Memory B cell (primary cell): ENCODE measurements around the gene MAPK8IP1.

Experiments
- ATAC-seq: fragments of 150-1000 bp; cut with Tn5 transposase; 2 replicates; pipeline ENCODE4 v1.10.0; 2021; ENCODE audit warnings: low read depth, mild to moderate bottlenecking, moderate library complexity
- DNase-seq, 2 donors: peaks; one replicate each; pipeline ENCODE4 v3.0.0; 2022; ENCODE audit warnings: low spot score in 2 of 2
- H3K27ac Mint-ChIP-seq: one replicate; pipeline ENCODE4 v1.8.0; 2022; ENCODE audit warnings: mild to moderate bottlenecking, moderate library complexity, mixed read lengths
- H3K27me3 Mint-ChIP-seq: one replicate; pipeline ENCODE4 v1.8.0; 2022; ENCODE audit warnings: mixed read lengths
- H3K36me3 Mint-ChIP-seq: one replicate; pipeline ENCODE4 v1.8.0; 2022; ENCODE audit warnings: mild to moderate bottlenecking, mixed read lengths
- H3K4me1 Mint-ChIP-seq: one replicate; pipeline ENCODE4 v1.8.0; 2022; ENCODE audit warnings: mixed read lengths
- H3K4me3 Mint-ChIP-seq: one replicate; pipeline ENCODE4 v1.8.0; 2022; ENCODE audit warnings: mild to moderate bottlenecking, moderate library complexity, mixed read lengths
- H3K9me3 Mint-ChIP-seq: one replicate; pipeline ENCODE4 v1.8.0; 2022; ENCODE audit warnings: mixed read lengths

MAPK8IP1 gene

GRCh38 chr11:45926536-45927331 is 41.3 kb downstream of the MAPK8IP1 start:
- DNase-seq (peak in 1 of 2 donors; percentile 9), ATAC-seq (no peak)
- H3K9me3 Mint-ChIP-seq: no peaks in the 10 kb centered on the region
- peaks cover 21% of the 10 kb centered on the region for H3K36me3 Mint-ChIP-seq
- H3K4me3 Mint-ChIP-seq: no peak overlapping the region
- H3K27me3 Mint-ChIP-seq: no peaks in the 10 kb centered on the region
- peak overlapping the region; percentile 9 for H3K27ac Mint-ChIP-seq
- peaks cover 41% of the 10 kb centered on the region for H3K4me1 Mint-ChIP-seq

- Mint-ChIP-seq H3K36me3 (peaks cover 21% of the 10 kb centered on the region), H3K4me3 (no peak overlapping the region), H3K4me1 (peaks cover 47% of the 10 kb centered on the region), H3K27ac (peak overlapping the region; percentile 9), H3K27me3 (no peaks in the 10 kb centered on the region), H3K9me3 (no peaks in the 10 kb centered on the region)
- DNase-seq: no peak
- no peak for ATAC-seq
These were observed 41.9 kb downstream of the MAPK8IP1 start for GRCh38 chr11:45927332-45927683.

- H3K9me3 Mint-ChIP-seq: no peaks in the 10 kb centered on the region
- peaks cover 50% of the 10 kb centered on the region for H3K4me1 Mint-ChIP-seq
- ATAC-seq (no peak), DNase-seq (no peak)
- H3K4me3 Mint-ChIP-seq: no peak overlapping the region
- H3K27ac Mint-ChIP-seq: peak overlapping the region; percentile 9
- H3K36me3 Mint-ChIP-seq: peaks cover 21% of the 10 kb centered on the region
- H3K27me3 Mint-ChIP-seq: no peaks in the 10 kb centered on the region
These were observed 42.4 kb downstream of the MAPK8IP1 start for GRCh38 chr11:45927684-45928413.

GRCh38 chr11:45928535-45929215 is 43.2 kb downstream of the MAPK8IP1 start:
- Mint-ChIP-seq H3K27me3 (no peaks in the 10 kb centered on the region), H3K27ac (peak overlapping the region; percentile 95), H3K36me3 (peaks cover 19% of the 10 kb centered on the region), H3K4me3 (peak overlapping the region; percentile 28), H3K4me1 (peaks cover 55% of the 10 kb centered on the region), H3K9me3 (no peaks in the 10 kb centered on the region)
- DNase-seq (no peak), ATAC-seq (no peak)

- Mint-ChIP-seq H3K27ac (peak overlapping the region; percentile 95), H3K9me3 (no peaks in the 10 kb centered on the region), H3K4me3 (peak overlapping the region; percentile 86), H3K27me3 (no peaks in the 10 kb centered on the region), H3K36me3 (peaks cover 15% of the 10 kb centered on the region), H3K4me1 (peaks cover 54% of the 10 kb centered on the region)
- DNase-seq (no peak), ATAC-seq (no peak)
These were observed 44.1 kb downstream of the MAPK8IP1 start for GRCh38 chr11:45929486-45930030.

- peaks cover 54% of the 10 kb centered on the region for H3K4me1 Mint-ChIP-seq
- ATAC-seq (peak; percentile 88), DNase-seq (peak; percentile 80 to 84)
- no peaks in the 10 kb centered on the region for H3K9me3 Mint-ChIP-seq
- H3K27ac Mint-ChIP-seq: peak overlapping the region; percentile 95
- peak overlapping the region; percentile 86 for H3K4me3 Mint-ChIP-seq
- H3K27me3 Mint-ChIP-seq: no peaks in the 10 kb centered on the region
- peaks cover 12% of the 10 kb centered on the region for H3K36me3 Mint-ChIP-seq
These were observed 44.8 kb downstream of the MAPK8IP1 start for GRCh38 chr11:45930031-45930794.

GRCh38 chr11:45930951-45931570 is 45.6 kb downstream of the MAPK8IP1 start:
- H3K4me3 Mint-ChIP-seq: peak overlapping the region; percentile 86
- peak overlapping the region; percentile 95 for H3K27ac Mint-ChIP-seq
- DNase-seq (no peak), ATAC-seq (no peak)
- H3K9me3 Mint-ChIP-seq: no peaks in the 10 kb centered on the region
- H3K4me1 Mint-ChIP-seq: peaks cover 60% of the 10 kb centered on the region
- H3K36me3 Mint-ChIP-seq: peaks cover 12% of the 10 kb centered on the region
- no peaks in the 10 kb centered on the region for H3K27me3 Mint-ChIP-seq

- DNase-seq (no peak), ATAC-seq (no peak)
- Mint-ChIP-seq H3K27ac (peak overlapping the region; percentile 95), H3K9me3 (no peaks in the 10 kb centered on the region), H3K4me3 (peak overlapping the region; percentile 86), H3K4me1 (peaks cover 64% of the 10 kb centered on the region), H3K36me3 (peaks cover 12% of the 10 kb centered on the region), H3K27me3 (no peaks in the 10 kb centered on the region)
These were observed 46.3 kb downstream of the MAPK8IP1 start for GRCh38 chr11:45931739-45932138.

- no peak for DNase-seq
- Mint-ChIP-seq H3K27ac (peak overlapping the region; percentile 95), H3K9me3 (no peaks in the 10 kb centered on the region), H3K4me1 (peaks cover 63% of the 10 kb centered on the region), H3K36me3 (peaks cover 12% of the 10 kb centered on the region), H3K4me3 (peak overlapping the region; percentile 86), H3K27me3 (no peaks in the 10 kb centered on the region)
- no peak for ATAC-seq
These were observed 46.8 kb downstream of the MAPK8IP1 start for GRCh38 chr11:45932217-45932616.

- no peaks in the 10 kb centered on the region for H3K9me3 Mint-ChIP-seq
- peak overlapping the region; percentile 86 for H3K27ac Mint-ChIP-seq
- peak overlapping the region; percentile 86 for H3K4me3 Mint-ChIP-seq
- DNase-seq: peak in 1 of 2 donors; percentile 56
- H3K27me3 Mint-ChIP-seq: no peaks in the 10 kb centered on the region
- peaks cover 59% of the 10 kb centered on the region for H3K4me1 Mint-ChIP-seq
- ATAC-seq: peak; percentile 43
- H3K36me3 Mint-ChIP-seq: peaks cover 4% of the 10 kb centered on the region
These were observed 47.8 kb downstream of the MAPK8IP1 start for GRCh38 chr11:45933131-45933831.

GRCh38 chr11:45933846-45934579 is 48.6 kb downstream of the MAPK8IP1 start:
- Mint-ChIP-seq H3K27ac (peak overlapping the region; percentile 86), H3K9me3 (no peaks in the 10 kb centered on the region), H3K4me1 (peaks cover 58% of the 10 kb centered on the region), H3K36me3 (peaks cover 4% of the 10 kb centered on the region), H3K27me3 (no peaks in the 10 kb centered on the region), H3K4me3 (peak overlapping the region; percentile 86)
- ATAC-seq: no peak
- no peak for DNase-seq
